Measurements from ENCODE around the gene DIPK1A.
"Not testable (repeated sequence)": the region's sequence is repeated elsewhere in the genome, so short reads cannot be mapped to it uniquely, and the experiment has no call there.

The DIPK1A gene

DNA sequence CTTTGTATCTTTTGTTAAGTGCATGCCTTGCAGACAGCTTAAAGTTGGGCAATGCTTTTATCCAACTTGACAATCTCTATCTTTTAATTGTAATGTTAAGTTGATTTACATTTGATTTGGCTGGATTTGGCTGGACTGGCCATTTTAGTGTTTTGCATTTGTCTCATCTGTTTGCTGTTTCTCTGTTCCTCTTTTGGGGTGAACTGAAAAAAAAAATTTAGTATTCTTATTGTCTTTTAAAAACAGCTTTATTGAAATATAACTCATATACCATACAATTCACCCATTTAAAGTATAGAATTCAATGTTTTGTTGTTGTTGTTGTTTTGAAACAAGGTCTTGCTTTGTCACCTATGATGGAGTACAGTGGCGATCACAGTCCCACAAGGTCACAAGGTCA is 34.4 kb downstream of the DIPK1A start:
- no peak for DNase-seq (ENCODE audit: low read depth)
- no peak overlapping the region for H3K4me3 ChIP-seq (ENCODE audit: low read depth, low read length)

DNA sequence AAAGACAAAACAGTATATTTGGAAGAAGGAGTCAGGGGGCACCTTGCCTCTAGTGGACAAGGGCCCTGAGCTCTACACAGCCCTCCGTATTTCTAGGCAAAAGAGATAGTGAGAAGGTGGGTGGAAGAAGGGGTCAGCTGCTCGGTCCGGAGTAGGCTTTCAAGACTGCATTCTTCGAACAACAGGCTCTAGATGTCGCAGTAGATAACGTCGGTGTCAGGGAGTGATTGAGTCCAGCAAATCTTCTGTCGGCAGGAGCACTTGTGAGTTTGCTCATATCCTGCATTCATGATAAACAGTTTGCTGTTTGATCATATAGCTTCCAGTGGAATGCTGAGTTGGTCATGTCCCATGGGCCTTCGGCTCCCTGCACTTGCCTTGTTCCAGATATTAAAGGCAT is 36.8 kb downstream of the DIPK1A start:
- no peak overlapping the region for H3K4me3 ChIP-seq (ENCODE audit: low read depth, low read length)
- no peak for DNase-seq (ENCODE audit: low read depth)

DNA sequence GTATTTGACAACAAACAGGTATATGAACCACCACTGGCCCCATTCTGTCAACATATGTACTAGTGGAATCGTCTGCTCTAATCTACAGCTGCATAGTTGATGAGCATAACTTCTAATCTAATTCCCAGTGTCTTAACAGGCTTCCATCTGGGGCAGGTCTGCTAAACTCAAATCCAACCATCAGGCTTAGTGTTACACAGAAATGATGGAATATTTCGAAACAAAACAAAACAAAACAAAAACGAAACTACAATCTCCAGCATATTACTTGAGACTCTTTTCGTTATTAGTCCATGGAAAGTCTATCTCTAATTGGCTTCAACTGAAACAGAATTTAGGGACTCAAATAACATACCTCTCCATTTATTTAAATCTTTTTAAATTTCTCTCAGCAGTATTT is 37.6 kb downstream of the DIPK1A start:
- H3K4me3 ChIP-seq (ENCODE audit: low read depth, low read length): no peak overlapping the region
- no peak for DNase-seq (ENCODE audit: low read depth)

DNA sequence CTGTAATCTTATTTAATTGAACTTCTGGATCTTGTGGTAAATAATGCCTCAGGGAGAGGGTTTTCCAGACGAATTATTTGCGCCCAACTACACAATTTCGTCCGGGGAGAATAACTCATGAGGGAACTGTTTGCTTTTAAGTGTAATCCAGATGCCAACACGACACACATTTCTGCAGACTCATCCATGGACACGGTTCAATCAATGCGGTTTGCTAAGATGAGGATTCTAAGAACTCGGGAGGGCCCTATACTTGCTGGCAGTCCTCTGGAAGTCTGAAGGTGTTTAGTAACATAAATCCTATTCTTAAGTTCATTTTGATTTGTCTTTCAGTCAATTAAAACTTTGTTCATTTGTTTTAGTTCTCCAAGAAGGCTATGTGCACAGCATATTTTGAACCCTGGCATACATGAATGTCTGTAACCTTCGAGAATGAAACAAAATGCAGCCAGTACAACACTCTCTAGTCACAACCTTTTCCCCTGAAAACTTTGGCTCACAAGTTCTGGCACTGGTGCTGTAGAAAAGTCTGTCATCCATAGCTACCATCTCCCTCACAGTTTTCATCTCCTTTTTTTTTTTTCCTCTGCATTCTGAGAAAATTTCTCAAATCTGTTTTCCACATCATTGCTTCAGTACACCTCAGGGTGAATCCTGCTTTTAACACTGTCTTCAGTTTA is 38.8 kb downstream of the DIPK1A start:
- no peak overlapping the region for H3K4me3 ChIP-seq (ENCODE audit: low read depth, low read length)
- no peak for DNase-seq (ENCODE audit: low read depth)

DNA sequence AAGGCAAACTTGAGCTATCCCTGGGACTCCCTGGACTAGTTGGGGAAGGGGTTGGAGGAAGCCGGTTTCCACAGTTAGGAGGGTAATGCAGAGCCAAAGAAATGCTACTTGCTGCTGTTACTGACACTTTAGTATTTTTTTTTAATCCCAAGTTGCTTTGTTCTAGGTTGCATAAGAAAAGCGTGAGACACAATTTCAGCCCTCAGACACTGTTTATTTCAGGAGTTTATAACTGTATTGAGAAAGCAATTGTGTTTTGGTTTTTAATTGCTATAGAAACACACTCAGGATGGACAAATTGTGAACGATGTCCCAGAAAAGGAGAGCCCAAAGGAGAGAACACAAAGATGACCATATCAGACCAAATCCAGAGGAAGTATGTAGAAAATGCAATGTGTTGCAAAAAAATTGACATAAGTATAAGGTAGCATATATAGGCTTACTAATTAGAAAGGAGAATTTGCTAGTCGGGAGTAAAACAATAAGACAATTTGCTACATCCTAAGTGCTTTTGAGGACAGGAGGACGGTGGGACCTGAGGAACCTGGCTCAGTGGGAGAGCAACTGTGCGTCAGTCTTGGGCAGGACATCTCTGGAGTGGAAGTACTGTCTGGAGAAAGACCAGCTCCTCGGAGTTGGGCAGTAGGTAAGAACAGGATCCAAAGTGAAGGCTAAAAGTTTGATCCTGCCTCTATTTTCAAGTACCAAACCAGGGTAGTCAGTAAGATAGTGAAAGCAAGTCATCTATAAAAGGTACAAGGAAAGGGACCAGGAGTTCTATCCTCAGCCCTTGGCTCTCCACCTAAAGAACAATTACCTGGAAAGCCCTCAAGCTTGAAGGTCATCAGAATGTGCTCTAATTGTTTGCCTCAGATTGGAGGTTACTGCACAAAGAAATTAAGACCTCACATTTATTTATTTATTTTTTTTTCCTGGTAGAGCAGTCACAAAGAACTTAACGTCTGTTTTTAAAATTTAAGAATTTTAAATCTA is 39.9 kb downstream of the DIPK1A start:
- no peak overlapping the region for H3K4me3 ChIP-seq (ENCODE audit: low read depth, low read length)
- DNase-seq (ENCODE audit: low read depth): no peak

DNA sequence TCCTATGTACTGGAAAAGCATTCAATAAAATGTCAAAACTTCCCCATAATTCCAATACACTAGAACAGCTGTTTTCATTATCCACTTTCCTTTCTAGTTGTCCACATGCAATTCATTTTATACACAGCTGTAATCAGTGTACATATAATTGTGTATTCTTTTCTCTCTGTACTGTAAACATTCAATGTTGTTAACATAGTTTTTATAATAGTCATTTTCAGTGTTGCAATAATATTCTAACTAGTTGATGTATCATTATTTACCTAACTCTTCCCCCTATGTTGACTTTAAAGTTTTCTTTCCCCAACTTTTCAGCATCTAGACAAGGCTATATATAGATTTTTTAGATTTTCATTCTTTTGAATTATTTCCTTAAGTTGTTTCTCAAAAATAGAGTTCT is 44.4 kb downstream of the DIPK1A start:
- H3K4me3 ChIP-seq (ENCODE audit: low read depth, low read length): no peak overlapping the region
- DNase-seq (ENCODE audit: low read depth): no peak

DNA sequence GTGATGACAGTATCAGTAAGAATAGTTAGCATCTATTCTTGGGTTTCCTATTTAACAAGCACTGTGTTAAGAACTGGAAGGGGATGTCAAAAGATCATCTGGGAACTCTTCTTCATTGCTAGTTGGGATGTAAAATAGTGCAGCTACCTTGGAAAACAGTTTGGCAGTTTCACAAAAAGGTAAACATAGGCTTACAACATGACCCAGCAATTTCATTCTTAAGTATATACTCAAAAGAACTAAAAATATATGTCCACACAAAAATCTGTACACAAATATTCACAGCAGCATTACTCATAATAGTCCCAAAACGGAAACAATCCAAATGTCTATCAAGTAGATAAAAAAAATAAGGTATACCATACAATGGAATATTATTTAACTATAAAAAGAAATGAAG is 45.7 kb downstream of the DIPK1A start:
- no peak for DNase-seq (ENCODE audit: low read depth)
- no peak overlapping the region for H3K4me3 ChIP-seq (ENCODE audit: low read depth, low read length)

DNA sequence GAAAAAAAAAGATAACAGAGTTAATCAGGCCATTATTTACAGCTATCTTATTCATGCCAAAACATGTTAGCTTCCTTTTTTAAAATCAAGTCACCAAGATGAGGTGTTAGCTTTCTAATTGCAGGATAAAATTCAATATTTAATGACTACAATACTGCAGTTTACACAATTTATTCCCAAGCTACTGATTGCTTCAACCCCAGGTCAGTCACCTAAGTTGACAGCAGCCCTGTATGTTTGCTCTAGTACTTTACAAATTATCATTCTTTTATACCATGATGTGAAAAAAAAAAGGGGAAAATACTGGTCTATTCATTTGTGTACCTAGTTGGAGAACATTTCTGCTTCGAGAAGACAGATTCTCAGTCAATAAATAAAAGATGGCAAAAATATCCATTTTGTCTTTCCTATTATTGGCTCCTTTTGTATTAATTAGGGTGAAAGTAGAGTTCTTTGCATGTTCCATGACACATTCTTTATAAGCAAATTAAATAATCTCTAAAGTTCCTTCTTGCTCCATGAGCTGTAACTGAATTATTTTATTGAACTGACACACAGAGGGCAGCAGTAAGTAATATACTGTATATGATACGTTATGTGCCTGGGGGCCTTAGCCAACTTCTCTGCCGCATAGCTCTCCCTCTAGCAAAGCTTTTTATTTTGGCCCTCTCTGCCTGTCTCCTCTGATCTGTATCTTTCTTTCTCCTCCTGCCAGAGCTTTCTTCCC is 48.0 kb downstream of the DIPK1A start:
- DNase-seq (ENCODE audit: low read depth): no peak
- H3K4me3 ChIP-seq (ENCODE audit: low read depth, low read length): no peak overlapping the region

DNA sequence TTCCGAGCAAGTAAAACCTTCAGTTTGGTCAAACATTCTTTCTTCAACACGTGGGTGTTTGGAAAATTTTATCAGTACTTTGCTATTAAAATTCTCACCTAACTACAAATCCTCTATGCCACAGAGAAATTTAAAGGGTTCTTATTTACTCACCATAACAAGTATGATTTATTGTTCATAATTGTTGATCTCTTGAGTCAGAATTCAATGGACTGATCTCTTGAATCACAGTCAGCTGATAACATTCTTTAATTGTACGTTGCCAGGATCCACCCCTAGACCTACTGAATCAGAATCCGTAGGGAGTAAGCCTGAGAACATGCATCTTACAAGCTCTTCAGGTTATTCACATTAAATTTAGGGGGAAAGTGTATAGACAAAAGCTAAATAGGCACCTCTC is 51.2 kb downstream of the DIPK1A start:
- no peak overlapping the region for H3K4me3 ChIP-seq (ENCODE audit: low read depth, low read length)

DNA sequence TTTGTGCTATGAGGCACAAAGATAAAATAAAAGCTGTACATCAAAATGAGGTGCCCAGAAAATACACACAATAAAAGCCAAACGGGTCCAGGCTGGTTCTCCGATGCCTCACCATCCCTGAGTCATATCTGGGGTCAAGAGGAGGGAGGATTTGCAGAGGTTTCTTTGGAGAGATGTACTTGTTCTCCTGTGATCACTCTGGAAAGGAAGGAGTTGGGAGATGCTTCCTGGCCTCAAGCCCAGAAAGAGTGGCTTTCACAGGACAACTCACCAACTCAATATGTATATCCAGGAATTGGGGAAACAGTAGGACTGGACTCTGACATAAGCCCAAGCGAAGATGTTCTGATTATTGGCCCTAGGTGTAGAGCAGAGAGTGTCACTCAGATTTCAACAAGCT is 51.9 kb downstream of the DIPK1A start:
- DNase-seq (ENCODE audit: low read depth): peak; percentile 86

More for the DNA sequence above, 51.2 kb downstream of the DIPK1A start:
- no peak for DNase-seq (ENCODE audit: low read depth)

DNA sequence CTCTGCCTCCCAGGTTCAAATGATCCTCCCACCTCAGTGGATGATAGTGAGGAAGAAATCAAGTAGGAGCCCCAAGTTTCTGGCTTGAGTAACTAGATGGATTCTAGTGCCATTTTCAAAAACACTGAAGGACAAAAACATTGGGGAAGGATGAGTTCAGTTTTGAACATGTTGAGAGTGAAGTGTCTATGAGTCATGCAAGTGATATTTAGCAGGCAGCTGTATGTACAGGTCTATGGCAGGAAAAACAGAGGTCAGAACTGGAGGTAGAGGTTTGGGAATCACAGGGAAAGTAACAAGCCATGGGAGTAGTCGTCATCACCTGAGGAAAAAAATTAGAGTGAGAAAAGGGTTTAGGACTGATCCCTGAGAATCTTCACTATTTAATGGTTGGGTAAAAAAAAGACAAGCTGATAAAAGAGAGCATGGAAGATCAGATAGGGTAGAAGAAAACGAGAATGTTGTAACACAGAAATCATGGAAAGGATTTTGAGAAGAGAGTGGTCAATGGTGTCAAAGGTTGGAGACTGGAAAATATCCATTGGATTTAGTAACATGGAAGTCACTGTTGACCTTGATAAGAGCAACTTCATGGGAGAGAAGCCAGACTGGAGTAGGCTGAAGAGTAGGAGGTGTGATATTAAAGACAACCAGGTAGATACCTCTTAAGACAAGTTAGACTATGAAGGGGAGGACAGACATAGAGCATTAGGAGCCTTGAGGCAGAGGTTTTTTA is 53.1 kb downstream of the DIPK1A start:
- no peak overlapping the region for H3K4me3 ChIP-seq (ENCODE audit: low read depth, low read length)
- DNase-seq (ENCODE audit: low read depth): peak; percentile 7

More for the DNA sequence above, 51.9 kb downstream of the DIPK1A start:
- no peak overlapping the region for H3K4me3 ChIP-seq (ENCODE audit: low read depth, low read length)

DNA sequence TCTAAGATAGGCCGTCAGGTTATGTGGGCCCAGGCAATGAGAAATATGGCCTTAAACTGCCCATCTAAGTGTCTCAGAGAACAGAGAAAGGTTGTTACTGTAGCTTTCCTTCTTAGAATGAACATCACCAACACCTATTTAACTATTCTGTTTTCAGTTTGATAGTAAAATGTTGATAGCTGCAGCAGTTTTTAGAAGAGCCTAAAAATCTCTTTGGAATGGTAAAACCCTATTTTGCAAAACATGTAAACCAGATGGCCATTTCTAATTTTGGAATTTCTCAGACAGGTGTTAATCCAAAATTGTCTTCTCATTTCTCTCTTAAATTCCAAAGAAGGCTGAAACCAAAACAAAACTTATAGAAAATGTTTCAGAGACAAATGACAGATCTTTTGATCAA is 57.5 kb downstream of the DIPK1A start:
- no peak for DNase-seq (ENCODE audit: low read depth)
- H3K4me3 ChIP-seq (ENCODE audit: low read depth, low read length): no peak overlapping the region

DNA sequence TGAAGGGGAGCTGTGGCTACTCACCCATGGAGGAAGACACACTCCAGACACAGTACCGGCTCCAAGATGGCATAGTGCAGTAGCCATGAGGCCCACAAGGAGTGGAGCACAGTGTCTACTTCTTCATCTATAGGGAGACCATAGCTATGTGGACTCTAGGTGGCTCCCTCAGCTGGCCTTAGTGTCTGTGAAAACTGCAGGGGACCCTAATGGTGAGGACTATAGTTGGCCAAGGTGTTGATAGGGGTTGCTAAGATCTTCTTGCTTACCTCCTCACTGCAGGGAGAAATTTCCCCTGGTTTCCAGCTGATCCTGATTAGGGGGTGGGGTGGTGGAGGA is 58.9 kb downstream of the DIPK1A start:
- H3K4me3 ChIP-seq (ENCODE audit: low read depth, low read length): no peak overlapping the region
- DNase-seq (ENCODE audit: low read depth): no peak

DNA sequence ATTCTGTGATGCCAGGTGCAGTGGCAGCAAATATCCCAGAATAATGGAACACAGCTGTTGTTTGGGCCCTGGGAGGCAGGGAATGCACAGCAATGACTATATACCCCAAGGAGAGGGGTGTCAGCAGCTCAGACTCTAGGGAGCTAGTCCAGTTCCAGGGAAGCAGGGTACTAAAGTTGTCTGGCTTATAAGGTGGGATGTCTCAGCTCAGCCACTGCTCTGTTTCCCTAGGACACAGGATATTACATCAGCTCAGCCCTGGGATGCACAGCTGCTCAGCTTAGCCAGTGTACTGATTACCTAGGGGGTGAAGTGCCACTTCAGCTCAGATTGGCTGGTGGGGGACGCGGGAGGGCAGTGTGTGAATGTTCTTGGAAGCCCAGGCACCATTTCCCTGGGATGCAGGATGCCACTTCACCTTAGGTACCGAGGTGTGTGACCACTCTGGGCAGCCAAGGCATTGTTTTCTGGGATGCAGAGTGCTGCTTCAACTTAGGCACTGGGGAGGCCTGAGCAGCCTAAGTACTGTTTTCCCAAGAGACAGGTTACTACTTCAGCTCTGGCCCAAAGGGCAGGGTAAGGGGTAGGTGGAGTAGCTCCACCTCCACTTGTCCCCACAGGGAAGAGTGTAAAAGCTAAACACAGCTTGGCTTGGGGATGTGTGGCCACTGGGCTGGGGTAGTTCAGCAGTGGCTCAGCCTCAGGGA is 59.4 kb downstream of the DIPK1A start:
- no peak overlapping the region for H3K4me3 ChIP-seq (ENCODE audit: low read depth, low read length)
- DNase-seq (ENCODE audit: low read depth): peak; percentile 7

DNA sequence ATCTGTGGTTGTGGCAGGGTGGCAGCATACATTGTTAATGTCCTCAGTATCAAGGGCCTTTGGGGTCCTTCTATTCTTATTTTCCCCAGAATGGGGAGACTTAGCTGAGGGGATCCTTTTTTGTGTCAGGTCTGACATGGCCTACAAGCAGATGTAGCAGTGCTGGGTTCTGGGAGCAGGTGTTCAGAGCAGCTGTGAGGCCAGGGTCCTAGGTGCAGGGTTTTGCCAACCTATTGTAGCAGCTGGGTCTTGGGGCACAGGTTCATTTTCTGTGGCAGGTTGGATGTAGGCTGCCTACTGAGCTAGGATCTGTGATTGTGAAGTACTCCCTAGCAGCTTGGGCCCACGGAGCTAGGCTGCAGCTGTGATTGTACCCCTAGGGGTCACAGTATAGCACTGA is 60.1 kb downstream of the DIPK1A start:
- DNase-seq (ENCODE audit: low read depth): no peak
- no peak overlapping the region for H3K4me3 ChIP-seq (ENCODE audit: low read depth, low read length)

DNA sequence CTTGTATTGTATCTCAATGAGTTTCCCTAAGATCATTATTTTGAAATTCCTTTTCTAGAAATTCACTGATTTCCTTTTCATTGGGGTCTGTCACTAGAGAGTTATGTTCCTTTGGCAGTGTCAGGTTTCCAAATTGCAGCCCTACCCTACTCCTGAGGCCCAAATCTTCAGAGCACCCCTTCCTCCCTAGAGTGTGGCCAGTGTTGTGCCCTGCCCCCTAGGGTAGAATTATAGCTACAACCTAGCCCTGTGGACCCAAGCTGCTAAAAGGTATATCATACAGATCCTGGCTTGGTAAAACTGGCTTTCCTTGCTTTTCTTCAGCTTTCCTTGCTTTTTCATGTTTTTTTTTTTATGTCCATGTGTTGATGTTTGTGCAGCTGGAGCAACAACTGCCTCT is 60.7 kb downstream of the DIPK1A start:
- no peak overlapping the region for H3K4me3 ChIP-seq (ENCODE audit: low read depth, low read length)
- DNase-seq (ENCODE audit: low read depth): no peak

DNA sequence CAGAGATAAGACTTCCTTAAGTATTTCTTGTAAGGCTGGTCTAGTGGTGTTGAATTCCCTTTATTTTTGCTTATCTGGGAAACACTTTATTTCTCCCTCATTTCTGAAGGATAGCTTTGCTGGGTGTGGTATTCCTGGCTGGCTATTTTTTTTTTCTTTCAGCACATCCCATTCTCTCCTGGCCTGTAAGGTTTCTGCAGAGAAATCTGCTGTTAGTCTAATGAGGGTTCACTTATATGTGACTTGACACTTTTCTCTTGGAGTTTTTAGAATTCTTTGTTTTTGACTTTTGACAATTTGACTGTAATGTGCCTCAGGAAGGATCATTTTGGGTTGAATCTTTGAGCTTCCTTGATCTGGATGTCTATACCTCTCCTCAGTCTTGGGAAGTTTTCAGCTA is 61.5 kb downstream of the DIPK1A start:
- H3K4me3 ChIP-seq (ENCODE audit: low read depth, low read length): no peak overlapping the region
- no peak for DNase-seq (ENCODE audit: low read depth)

DNA sequence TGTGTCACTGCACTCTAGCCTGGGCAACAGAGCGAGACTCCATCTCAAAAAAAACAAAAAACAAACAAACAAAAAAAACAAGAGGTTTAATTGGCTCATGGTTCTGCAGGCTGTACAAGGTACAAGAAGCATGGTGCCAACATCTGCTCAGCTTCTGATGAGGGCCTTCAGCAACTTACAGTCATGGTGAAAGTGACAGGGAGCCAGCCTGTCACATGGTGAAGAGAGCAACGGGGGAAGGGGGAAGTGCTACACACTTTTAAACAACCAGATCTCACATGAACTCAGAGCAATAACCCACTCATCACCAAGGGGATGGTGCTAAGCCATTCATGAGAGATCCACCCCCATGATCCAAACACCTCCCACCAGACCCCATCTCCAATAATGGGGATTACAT is 63.2 kb downstream of the DIPK1A start:
- not testable (repeated sequence) for DNase-seq (ENCODE audit: low read depth); H3K4me3 ChIP-seq (ENCODE audit: low read depth, low read length)

DNA sequence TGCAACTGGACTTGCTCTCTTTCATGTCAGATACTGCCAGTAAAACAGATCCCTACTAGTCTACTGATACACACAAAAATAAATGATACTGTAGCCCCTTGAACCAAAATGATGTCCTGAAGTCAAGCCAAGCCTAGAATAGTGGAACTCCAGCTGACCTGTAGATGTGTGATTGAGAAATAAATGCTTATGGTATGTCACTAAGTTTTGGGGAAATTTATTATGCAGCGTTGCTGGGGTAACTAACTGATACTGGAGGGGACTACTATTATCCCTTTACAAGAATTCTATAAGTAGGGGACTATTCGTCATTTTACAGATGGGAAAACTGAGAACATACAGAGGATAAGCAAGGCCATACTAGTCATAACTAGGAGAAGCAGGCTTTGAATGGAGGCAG is 73.8 kb downstream of the DIPK1A start:
- H3K4me3 ChIP-seq (ENCODE audit: low read depth, low read length): no peak overlapping the region
- no peak for DNase-seq (ENCODE audit: low read depth)

Measured in skeletal muscle cell (primary cell).